ENCODE results near the gene RCAN2. TPM values are rescaled to one million over a fixed set of nuclear protein-coding genes. Genes with fewer than 3 reads are reported as not detected.

The RCAN2 gene
- total RNA-seq, 3 donors from 2014 or later: 2.9 to 14.9 (median 5.9) TPM

DNA sequence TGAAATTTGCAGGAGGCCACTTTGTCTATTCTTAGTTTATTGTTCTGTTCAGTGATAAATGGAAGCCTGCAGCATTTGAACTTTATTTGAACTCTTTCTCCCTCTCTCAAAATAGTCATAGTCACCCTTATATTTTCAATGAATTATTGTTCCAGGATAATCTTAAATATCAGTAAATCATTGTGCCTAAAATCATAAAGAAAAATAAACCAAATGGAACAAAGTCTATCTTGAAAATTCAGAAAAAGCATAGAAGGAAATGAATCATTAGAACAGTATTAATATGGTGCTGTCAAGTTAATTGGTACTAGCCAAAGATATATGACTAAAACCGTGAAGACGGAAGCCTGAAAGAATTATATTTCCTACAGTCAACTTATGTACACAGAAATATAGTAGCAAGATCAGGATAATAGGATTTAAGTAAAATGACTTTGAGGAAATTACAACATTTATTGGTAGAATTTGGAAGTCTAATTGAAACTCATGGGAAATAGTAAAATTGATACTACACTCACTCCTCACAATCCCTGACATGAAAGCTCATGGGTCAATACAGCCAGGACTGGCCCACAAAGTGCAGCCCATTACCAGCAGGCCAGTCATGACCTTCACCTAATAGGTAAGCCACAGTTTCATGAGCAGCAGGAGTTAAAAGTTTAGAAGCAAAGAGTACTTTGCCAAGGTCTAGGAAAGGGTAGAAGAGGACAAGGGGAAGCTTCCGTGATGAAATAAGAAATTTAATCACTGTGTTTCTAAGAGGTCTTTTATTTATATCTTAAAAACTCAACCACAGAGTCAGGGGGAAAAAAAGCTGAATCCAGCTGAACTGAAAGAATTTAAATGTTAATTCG, 200.6 kb downstream of the RCAN2 start:
- Histone ChIP-seq H3K4me3 (no peak overlapping the region), H3K27ac (no peak overlapping the region), H3K9me3 (no peaks in the 10 kb centered on the region), H3K36me3 (no peaks in the 10 kb centered on the region), H3K27me3 (no peaks in the 10 kb centered on the region), H3K4me1 (no peaks in the 10 kb centered on the region)
- DNase-seq (ENCODE audit: low spot score in 2 of 2): no peak
- intact Hi-C loops (cut with DNase I; ENCODE audit: low total_unique reads): no loop called here
- TF ChIP-seq POLR2A (IDR thresholded peaks at IDR 0.05) (no peak), POLR2AphosphoS5 (IDR thresholded peaks at IDR 0.05) (no peak)

DNA sequence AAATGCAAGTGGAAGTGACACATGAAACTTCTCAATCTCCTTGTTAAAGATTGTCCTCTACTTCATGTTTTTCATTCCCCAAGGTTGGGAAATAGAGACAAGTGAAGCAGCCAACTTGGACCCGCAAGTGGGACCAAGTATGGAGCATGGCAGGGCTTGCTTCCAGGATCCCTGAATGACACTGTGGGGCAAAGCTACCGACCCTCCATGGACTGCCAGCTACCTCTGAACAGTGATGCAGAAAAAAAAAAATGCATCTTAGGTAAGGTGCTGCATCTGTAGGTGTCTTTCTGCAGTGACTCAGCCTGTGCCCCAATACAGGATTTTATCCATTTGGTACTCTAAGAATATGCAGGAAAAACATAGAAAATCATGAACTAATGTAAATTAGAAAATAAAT, 201.4 kb downstream of the RCAN2 start:
- TF ChIP-seq POLR2A (IDR thresholded peaks at IDR 0.05) (no peak), POLR2AphosphoS5 (IDR thresholded peaks at IDR 0.05) (no peak), CTCF (IDR thresholded peaks at IDR 0.05) (no peak)
- Histone ChIP-seq H3K4me1 (no peaks in the 10 kb centered on the region), H3K27me3 (no peaks in the 10 kb centered on the region), H3K27ac (no peak overlapping the region), H3K4me3 (no peak overlapping the region), H3K36me3 (no peaks in the 10 kb centered on the region), H3K9me3 (no peaks in the 10 kb centered on the region)
- no peak for DNase-seq (ENCODE audit: low spot score in 2 of 2)
- intact Hi-C loops (cut with DNase I; ENCODE audit: low total_unique reads): no loop called here

DNA sequence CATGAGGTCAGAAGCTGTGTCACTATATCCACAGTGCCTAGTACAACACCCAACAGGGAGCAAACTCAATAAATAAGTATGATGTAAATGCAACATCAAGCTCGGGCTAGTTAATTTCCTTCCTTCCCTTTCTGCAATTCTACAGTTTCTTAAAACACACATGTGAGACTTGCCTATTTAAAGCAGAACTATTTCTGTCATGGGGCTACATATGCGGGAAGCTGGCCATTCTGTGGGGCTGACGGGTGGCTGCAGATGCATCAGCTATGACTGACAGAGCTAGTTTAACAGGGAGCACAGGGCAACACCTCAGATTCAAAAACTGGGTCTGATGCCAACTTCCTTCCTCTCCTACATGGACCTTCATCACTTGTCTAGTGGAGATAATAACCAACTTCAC, 202.4 kb downstream of the RCAN2 start:
- Histone ChIP-seq H3K27ac (no peak overlapping the region), H3K9me3 (no peaks in the 10 kb centered on the region), H3K27me3 (no peaks in the 10 kb centered on the region), H3K4me1 (no peaks in the 10 kb centered on the region), H3K36me3 (no peaks in the 10 kb centered on the region), H3K4me3 (no peak overlapping the region)
- DNase-seq (ENCODE audit: low spot score in 2 of 2): no peak
- intact Hi-C loops (cut with DNase I; ENCODE audit: low total_unique reads): no loop called here
- TF ChIP-seq POLR2A (IDR thresholded peaks at IDR 0.05): no peak
- no peak for TF ChIP-seq POLR2AphosphoS5 (IDR thresholded peaks at IDR 0.05)
- TF ChIP-seq CTCF (IDR thresholded peaks at IDR 0.05): no peak

GRCh38 chr6:46287681-46288080, 203.6 kb downstream of the RCAN2 start:
- no peaks in the 10 kb centered on the region for H3K36me3 ChIP-seq
- TF ChIP-seq POLR2AphosphoS5 (IDR thresholded peaks at IDR 0.05): no peak
- no peaks in the 10 kb centered on the region for H3K27me3 ChIP-seq
- no peaks in the 10 kb centered on the region for H3K9me3 ChIP-seq
- H3K4me3 ChIP-seq: no peak overlapping the region
- no peaks in the 10 kb centered on the region for H3K4me1 ChIP-seq
- H3K27ac ChIP-seq: no peak overlapping the region
- intact Hi-C loops (cut with DNase I; ENCODE audit: low total_unique reads): no loop called here
- no peak for DNase-seq (ENCODE audit: low spot score in 2 of 2)

DNA sequence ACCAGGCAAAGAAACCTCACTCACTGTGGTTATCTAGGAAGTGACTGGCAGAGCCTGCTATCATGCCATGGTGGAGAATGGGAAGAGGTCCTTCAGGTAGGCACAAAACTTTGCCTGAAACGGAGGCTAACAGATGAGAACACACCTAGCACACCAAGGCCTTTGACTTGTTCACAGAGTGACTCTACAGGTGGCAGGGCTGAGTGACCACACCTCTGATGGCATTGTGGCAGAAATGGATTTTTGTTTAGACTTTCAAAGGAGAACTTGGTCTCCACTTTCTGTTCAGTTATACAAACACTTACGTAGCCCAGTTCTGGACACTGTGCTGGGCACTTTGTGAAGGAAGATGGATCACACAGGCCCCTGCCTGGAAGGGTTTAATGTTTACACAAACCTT, 204.2 kb downstream of the RCAN2 start:
- H3K4me1 ChIP-seq: no peaks in the 10 kb centered on the region
- intact Hi-C loops (cut with DNase I; ENCODE audit: low total_unique reads): no loop called here
- TF ChIP-seq POLR2A (IDR thresholded peaks at IDR 0.05): no peak
- TF ChIP-seq POLR2AphosphoS5 (IDR thresholded peaks at IDR 0.05): no peak
- no peak for TF ChIP-seq CTCF (IDR thresholded peaks at IDR 0.05)

GRCh38 chr6:46284475-46284874, 206.8 kb downstream of the RCAN2 start:
- no peak overlapping the region for H3K27ac ChIP-seq
- H3K36me3 ChIP-seq: no peaks in the 10 kb centered on the region
- no peaks in the 10 kb centered on the region for H3K4me1 ChIP-seq
- no peak for TF ChIP-seq POLR2AphosphoS5 (IDR thresholded peaks at IDR 0.05)
- no peak for TF ChIP-seq CTCF (IDR thresholded peaks at IDR 0.05)
- H3K4me3 ChIP-seq: no peak overlapping the region
- no peak for DNase-seq (ENCODE audit: low spot score in 2 of 2)
- no peaks in the 10 kb centered on the region for H3K9me3 ChIP-seq
- H3K27me3 ChIP-seq: no peaks in the 10 kb centered on the region
- intact Hi-C loops (cut with DNase I; ENCODE audit: low total_unique reads): no loop called here

More for the DNA sequence above, 204.2 kb downstream of the RCAN2 start:
- H3K27ac ChIP-seq: no peak overlapping the region
- H3K36me3 ChIP-seq: no peaks in the 10 kb centered on the region
- no peak overlapping the region for H3K4me3 ChIP-seq
- no peaks in the 10 kb centered on the region for H3K9me3 ChIP-seq
- DNase-seq (ENCODE audit: low spot score in 2 of 2): no peak
- H3K27me3 ChIP-seq: no peaks in the 10 kb centered on the region
